HG02981 (cell line): Measurements from ENCODE around the gene IFIT3.

Experiments
- ATAC-seq: cut with Tn5 transposase; IDR thresholded peaks from one replicate; pipeline ENCODE4 v1.9.1; 2021; ENCODE audit warnings: mild to moderate bottlenecking, moderate library complexity; ENCODE audit not compliant: unreplicated experiment

IFIT3 gene

GRCh38 chr10:89355394-89355931 is 27.7 kb downstream of the IFIT3 start:
- ATAC-seq: no peak

DNA sequence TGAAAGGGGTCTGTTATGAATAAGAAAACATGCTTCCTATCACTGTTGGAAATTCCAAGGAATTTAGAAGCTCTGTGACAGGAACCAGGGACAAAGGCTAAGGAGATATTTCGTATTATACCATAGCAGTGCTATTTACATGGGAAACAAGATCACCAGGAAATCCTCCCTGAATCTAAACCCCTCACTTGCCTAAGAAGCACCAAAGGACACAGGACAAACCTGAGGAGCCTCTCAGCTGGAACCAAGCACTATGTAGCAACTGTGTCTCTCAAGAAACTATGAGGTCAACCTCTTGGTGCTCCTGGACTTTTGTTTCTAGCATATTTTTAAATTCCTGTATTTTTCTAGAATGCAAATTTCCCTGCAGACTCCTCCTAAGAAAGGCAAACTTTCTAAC is 29.3 kb downstream of the IFIT3 start:
- no peak for ATAC-seq

GRCh38 chr10:89357975-89358374 is 30.2 kb downstream of the IFIT3 start:
- no peak for ATAC-seq

DNA sequence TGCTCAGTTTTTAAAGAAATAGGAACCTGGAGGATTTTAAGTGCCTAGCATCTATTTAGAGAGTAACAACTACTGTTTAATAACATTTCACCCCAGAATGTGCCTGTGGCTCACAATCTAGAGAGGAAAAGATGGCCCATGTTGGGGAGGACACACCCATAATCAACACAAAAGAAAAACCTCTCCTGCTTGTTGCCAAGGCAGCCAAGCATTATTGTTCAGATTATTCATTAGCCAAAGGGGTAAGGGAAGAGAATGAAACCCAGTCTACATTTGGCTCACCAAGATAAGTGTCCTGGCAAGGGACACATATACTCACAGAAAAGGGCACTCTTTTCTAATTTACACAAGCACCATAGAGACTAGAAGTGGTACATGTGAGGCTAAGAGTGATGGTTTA is 32.4 kb downstream of the IFIT3 start:
- ATAC-seq: no peak

GRCh38 chr10:89362929-89363328 is 35.1 kb downstream of the IFIT3 start:
- ATAC-seq: no peak

GRCh38 chr10:89363729-89364442 is 36.1 kb downstream of the IFIT3 start:
- peak; percentile 42 for ATAC-seq

DNA sequence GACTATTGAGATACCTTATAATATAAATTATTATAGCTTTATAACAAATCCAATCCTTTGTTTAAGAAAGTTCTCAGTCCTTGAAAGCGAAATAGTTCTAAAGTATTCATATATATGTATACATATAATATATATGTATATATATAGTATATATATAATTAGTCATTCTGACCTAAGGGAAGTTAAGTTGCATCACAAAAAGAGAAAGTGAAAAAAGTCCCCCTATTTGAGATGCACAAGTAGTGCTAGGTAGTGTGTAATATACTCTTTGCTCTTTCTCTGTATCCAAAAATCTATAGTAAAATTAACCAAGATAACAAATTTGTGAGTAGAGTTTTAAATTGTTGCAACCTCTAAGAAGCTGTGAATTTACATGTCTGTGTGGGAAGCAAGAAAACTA is 36.7 kb downstream of the IFIT3 start:
- ATAC-seq: no peak

DNA sequence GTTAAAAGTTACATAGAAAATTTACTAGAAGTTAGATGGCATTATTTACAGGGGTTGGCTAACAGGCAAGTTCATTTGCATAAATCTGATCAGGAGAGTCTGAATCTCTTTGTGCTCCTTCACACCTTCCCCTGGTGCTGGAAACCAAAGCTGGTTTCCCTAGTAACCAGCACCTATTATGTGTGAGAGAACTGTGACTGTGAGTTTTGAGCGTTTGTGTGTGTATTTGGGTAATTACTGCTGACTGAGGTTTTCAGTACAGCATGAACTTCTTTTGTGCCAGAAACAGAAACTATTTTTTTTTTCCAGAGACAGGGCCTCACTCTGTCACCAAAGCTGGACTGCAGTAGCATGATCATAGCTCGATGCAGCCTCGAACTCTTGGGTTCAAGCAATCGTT is 39.7 kb downstream of the IFIT3 start:
- ATAC-seq: peak; percentile 78

GRCh38 chr10:89368129-89368528 is 40.3 kb downstream of the IFIT3 start:
- no peak for ATAC-seq

GRCh38 chr10:89369156-89370105 is 41.6 kb downstream of the IFIT3 start:
- no peak for ATAC-seq

- ATAC-seq: no peak
These were observed 43.3 kb downstream of the IFIT3 start for GRCh38 chr10:89371079-89371478.

GRCh38 chr10:89371987-89372386 is 44.2 kb downstream of the IFIT3 start:
- no peak for ATAC-seq

GRCh38 chr10:89373916-89374711 is 46.3 kb downstream of the IFIT3 start:
- no peak for ATAC-seq

GRCh38 chr10:89374713-89375141 is 46.9 kb downstream of the IFIT3 start:
- no peak for ATAC-seq

DNA sequence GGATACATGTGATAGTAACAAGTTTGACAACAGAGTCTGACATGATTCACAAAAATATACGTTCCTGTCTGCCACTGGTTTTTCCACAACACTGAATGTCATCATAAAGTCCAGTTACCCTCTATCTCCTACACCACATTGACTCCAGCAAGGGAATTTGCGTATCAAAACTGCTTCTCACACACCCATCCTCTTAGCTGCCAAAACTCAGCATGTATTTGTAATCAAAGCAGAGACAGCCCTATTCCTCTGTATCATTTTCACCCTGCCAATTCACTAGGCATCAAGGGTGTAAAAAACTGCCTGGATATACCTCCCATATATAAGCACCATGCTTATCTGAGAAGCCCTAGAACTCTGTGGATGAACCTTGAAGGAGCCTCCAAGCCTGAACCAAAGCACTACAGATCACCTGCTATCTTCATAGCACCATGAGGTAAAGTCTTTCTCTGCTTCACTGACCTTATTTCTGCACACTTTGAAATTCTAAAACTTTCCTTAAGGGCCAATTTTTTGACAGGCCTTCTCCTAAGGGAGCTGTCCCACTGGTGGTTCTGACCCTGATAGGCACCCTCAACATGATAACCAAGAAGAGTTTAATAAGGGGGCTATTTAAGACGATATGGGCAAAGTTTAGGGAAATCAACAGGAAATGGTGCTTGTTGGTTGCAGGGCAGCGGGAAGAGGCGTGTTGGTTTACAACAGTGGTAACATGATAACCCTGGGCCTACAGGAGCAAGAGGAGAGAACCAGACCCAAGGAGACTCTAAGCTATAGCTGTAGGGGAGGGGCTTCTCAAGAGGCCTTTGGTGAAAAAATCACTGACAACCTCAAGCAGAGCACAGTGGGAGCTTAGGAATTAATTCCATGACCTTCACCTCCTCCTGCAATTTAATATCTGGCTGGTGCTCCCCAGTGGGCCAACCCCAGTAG is 50.2 kb downstream of the IFIT3 start, which contains the start of gene IFIT1B:
IFIT1B (plus strand) TSS at position 352 of the 933 bp plus-strand sequence; CDS start at position 432, 80 bp downstream.
- ATAC-seq: no peak

DNA sequence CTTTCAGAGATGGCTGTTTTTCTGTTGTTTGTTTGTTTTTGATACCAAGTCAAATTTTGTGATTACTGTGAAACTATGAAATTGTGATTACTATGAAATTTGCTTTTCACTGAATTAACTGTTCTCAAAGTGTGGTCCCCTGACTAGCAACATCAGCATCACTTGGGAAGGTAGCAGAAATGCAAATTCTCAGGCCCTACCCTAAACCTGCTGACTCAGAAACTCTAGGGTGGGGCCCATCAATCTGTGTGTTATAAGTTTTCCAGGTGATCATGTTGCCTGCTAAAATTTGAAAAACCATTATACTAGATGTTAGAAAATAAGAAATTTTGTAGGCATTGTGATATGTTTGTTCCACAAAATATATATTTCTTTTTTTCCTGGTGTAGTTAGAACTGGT is 51.3 kb downstream of the IFIT3 start:
- ATAC-seq: no peak

DNA sequence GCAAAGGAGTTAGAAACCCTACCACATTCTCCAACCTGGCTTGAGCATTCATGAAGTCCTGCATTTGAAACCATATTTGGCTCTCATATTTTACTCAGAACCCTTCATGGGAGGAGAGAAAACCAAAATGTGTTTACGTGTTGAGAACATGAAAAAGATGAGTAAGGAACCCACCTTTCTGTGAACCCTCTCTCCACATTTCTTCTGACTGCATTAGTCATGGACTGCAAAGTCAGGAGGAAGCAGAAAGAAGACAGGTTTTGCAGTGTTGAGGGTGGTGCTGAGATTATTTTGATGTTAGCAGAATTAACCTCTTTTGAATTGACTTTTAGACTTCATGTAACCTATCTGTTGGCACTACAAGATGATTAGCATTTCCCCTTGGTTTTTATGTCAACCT is 55.0 kb downstream of the IFIT3 start:
- no peak for ATAC-seq

GRCh38 chr10:89384474-89385340 is 56.9 kb downstream of the IFIT3 start:
- ATAC-seq: no peak

GRCh38 chr10:89388806-89389205 is 61.0 kb downstream of the IFIT3 start:
- no peak for ATAC-seq
